Endothelial cell of umbilical vein (primary cell): ENCODE measurements around the gene PIM3. TPM values are rescaled to one million over a fixed set of nuclear protein-coding genes. Genes with fewer than 3 reads are reported as not detected.

ENCODE experiments used
- BruUV-seq: library from RNA; stranded (reverse); fragments of 400-500 nt; replicated peaks from 2 replicates; lab custom pipeline; 2021; lab: Mats Ljungman, UMichigan
- CTCF ChIA-PET: fragments of 300-600, 350-600 bp; sonication (Branson Sonifier 250); formaldehyde crosslinking; loops from one replicate; lab custom pipeline; 2021; ENCODE audit warnings: antibody characterized with exemption, inconsistent platforms; lab: Charles Lee
- POLR2A ChIA-PET: fragments of 300-600, 350-600 bp; sonication (Branson Sonifier 250); formaldehyde crosslinking; loops from one replicate; lab custom pipeline; 2021; ENCODE audit warnings: antibody characterized with exemption, inconsistent platforms; lab: Charles Lee
- DNase-seq: peaks from one replicate; pipeline ENCODE4 v3.0.0-alpha.2; 2011; ENCODE audit warnings: low read depth, low spot score
- FAIRE-seq: peaks from 2 replicates; lab custom pipeline; 2011; peaks lifted over from hg19 to GRCh38; lab: Jason Lieb, UNC
- H2AFZ ChIP-seq: 2 replicates; pipeline ENCODE4 v1.6.0; 2012; ENCODE audit warnings: low read depth, low read length, control low read depth, inconsistent platforms
- H3K27ac ChIP-seq: 2 replicates; pipeline ENCODE4 v1.5.1; 2011; ENCODE audit warnings: low read depth, mild to moderate bottlenecking, control low read depth, low read length, moderate library complexity; ENCODE audit not compliant: insufficient read depth
- H3K27me3 ChIP-seq, 2 experiments: 2 replicates each; pipeline versions ENCODE4 v1.6.0 to v1.6.1; 2011; ENCODE audit warnings: low read length in 2 of 2, mixed read lengths in 1 of 2; ENCODE audit not compliant: control insufficient read depth in 2 of 2, insufficient read depth in 2 of 2
- H3K36me3 ChIP-seq, 2 experiments: 2 replicates in 1 of 2; 3 replicates in 1 of 2; pipeline ENCODE4 v1.5.1; 2011; ENCODE audit warnings: low read length in 2 of 2, mild to moderate bottlenecking in 1 of 2, moderate library complexity in 1 of 2; ENCODE audit not compliant: control insufficient read depth in 2 of 2, insufficient read depth in 2 of 2; ENCODE audit errors: extremely low read depth in 1 of 2
- H3K4me1 ChIP-seq: 3 replicates; pipeline ENCODE4 v1.5.1; 2011; ENCODE audit warnings: mild to moderate bottlenecking, low read length; ENCODE audit not compliant: control insufficient read depth, insufficient read depth; ENCODE audit errors: extremely low read depth
- H3K4me2 ChIP-seq: 2 replicates; pipeline ENCODE4 v1.6.1; 2011; ENCODE audit warnings: low read length, control low read depth, mixed read lengths; ENCODE audit not compliant: insufficient read depth
- H3K4me3 ChIP-seq, 3 experiments: fragments of 200-600 bp in 1 of 3; sonication (generic), shearing (Covaris generic) in 1 of 3; replicated peaks in 1 of 3; 2 replicates each; pipeline ENCODE4 v1.5.1; 2011 to 2016; ENCODE audit warnings: control low read depth in 3 of 3, low read length in 3 of 3, mild to moderate bottlenecking in 2 of 3, inconsistent platforms in 1 of 3, low read depth in 1 of 3, moderate library complexity in 1 of 3; ENCODE audit not compliant: insufficient read depth in 1 of 3
- H3K79me2 ChIP-seq: 2 replicates; pipeline ENCODE4 v1.6.0; 2012; ENCODE audit warnings: low read length, inconsistent platforms; ENCODE audit not compliant: control insufficient read depth, insufficient read depth
- H3K9ac ChIP-seq: replicated peaks from 2 replicates; pipeline ENCODE3; 2011; ENCODE audit warnings: low read length, control low read depth; ENCODE audit not compliant: insufficient read depth; ENCODE audit errors: extremely low read depth
- H3K9me1 ChIP-seq: replicated peaks from 3 replicates; pipeline ENCODE4 v1.6.0; 2011; ENCODE audit warnings: mild to moderate bottlenecking, low read length; ENCODE audit not compliant: control insufficient read depth, insufficient read depth; ENCODE audit errors: extremely low read depth
- H3K9me3 ChIP-seq: replicated peaks from 2 replicates; pipeline ENCODE4 v1.5.1; 2012; ENCODE audit warnings: low read length, inconsistent platforms; ENCODE audit not compliant: control insufficient read depth, insufficient read depth
- H4K20me1 ChIP-seq: replicated peaks from 2 replicates; pipeline ENCODE3; 2011; ENCODE audit warnings: mild to moderate bottlenecking, low read length; ENCODE audit not compliant: control insufficient read depth, insufficient read depth; ENCODE audit errors: extremely low read depth
- CTCF ChIP-seq, 2 donors: IDR thresholded peaks; 1 replicate in 1 of 2; 2 replicates in 1 of 2; pipeline ENCODE4 v1.5.1; 2011; ENCODE audit warnings: low read length in 2 of 2, mild to moderate bottlenecking in 2 of 2, moderate library complexity in 2 of 2, control low read depth in 1 of 2, inconsistent platforms in 1 of 2, low read depth in 1 of 2; ENCODE audit not compliant: insufficient read depth in 1 of 2; ENCODE audit errors: extremely low read depth in 1 of 2
- EZH2 ChIP-seq: IDR thresholded peaks from 2 replicates; pipeline ENCODE4 v1.6.1; 2012; ENCODE audit warnings: borderline replicate concordance, low read depth, mild to moderate bottlenecking, moderate library complexity, low read length, inconsistent platforms; ENCODE audit not compliant: severe bottlenecking
- FOS ChIP-seq: IDR thresholded peaks from 2 replicates; pipeline ENCODE4 v1.6.1; 2011; ENCODE audit warnings: mild to moderate bottlenecking, low read length, moderate library complexity, borderline replicate concordance; ENCODE audit not compliant: insufficient read depth
- GATA2 ChIP-seq: IDR thresholded peaks from 2 replicates; pipeline ENCODE4 v1.7.0; 2011; ENCODE audit warnings: low read depth, mild to moderate bottlenecking, moderate library complexity, mixed read lengths, low read length; ENCODE audit not compliant: insufficient read length, insufficient read depth
- JUN ChIP-seq: IDR thresholded peaks from 2 replicates; pipeline ENCODE4 v1.6.1; 2011; ENCODE audit warnings: borderline replicate concordance, low read depth; ENCODE audit not compliant: insufficient read length, insufficient read depth
- MAX ChIP-seq: IDR thresholded peaks from 2 replicates; pipeline ENCODE4 v1.6.1; 2011; ENCODE audit not compliant: insufficient read depth, insufficient read length
- MYC ChIP-seq: IDR thresholded peaks from one replicate; pipeline ENCODE4 v1.6.1; 2011; ENCODE audit warnings: mild to moderate bottlenecking, low read depth, low read length
- POLR2A ChIP-seq: IDR thresholded peaks from 2 replicates; pipeline ENCODE4 v1.6.1; 2012; ENCODE audit warnings: low read depth, mild to moderate bottlenecking, control low read depth, low read length
- POLR2AphosphoS5 ChIP-seq: IDR thresholded peaks from 2 replicates; pipeline ENCODE4 v1.6.1; 2012; ENCODE audit warnings: low read depth, mild to moderate bottlenecking, control low read depth, low read length, moderate library complexity; ENCODE audit not compliant: insufficient read depth
- dilution Hi-C: fragments of 300-500 bp; cut with MboI; formaldehyde crosslinking; loops from one replicate; pipeline ENCODE4 v1.15.0; 2019; ENCODE audit warnings: low sequenced_read_pairs; ENCODE audit not compliant: extremely low pct_ligation_motif_present
- intact Hi-C: fragments of 100-400 bp; cut with micrococcal nuclease; formaldehyde crosslinking; loops from one replicate; pipeline ENCODE4 v1.10.0; 2022
- polyA plus RNA-seq, 4 experiments: library from polyadenylated mRNA; depleted of rRNA in 3 of 4; stranded (reverse) in 3 of 4; unstranded in 1 of 4; fragments of >200 nt; gene quantifications; 2 replicates each; pipeline versions ENCODE4 v1.2.1 to v1.2.3, GENCODE V29; 2011 to 2012; ENCODE audit warnings: missing spikeins in 1 of 4
- total RNA-seq: library from RNA; stranded (reverse); gene quantifications from 2 replicates; pipeline ENCODE4 v1.2.3, GENCODE V29; 2021

The PIM3 gene
- total and polyA plus RNA-seq, 2 donors (not counting 3 experiments of a cell fraction or from before 2014, with no cell fraction given), result 131 to 185 TPM

DNA sequence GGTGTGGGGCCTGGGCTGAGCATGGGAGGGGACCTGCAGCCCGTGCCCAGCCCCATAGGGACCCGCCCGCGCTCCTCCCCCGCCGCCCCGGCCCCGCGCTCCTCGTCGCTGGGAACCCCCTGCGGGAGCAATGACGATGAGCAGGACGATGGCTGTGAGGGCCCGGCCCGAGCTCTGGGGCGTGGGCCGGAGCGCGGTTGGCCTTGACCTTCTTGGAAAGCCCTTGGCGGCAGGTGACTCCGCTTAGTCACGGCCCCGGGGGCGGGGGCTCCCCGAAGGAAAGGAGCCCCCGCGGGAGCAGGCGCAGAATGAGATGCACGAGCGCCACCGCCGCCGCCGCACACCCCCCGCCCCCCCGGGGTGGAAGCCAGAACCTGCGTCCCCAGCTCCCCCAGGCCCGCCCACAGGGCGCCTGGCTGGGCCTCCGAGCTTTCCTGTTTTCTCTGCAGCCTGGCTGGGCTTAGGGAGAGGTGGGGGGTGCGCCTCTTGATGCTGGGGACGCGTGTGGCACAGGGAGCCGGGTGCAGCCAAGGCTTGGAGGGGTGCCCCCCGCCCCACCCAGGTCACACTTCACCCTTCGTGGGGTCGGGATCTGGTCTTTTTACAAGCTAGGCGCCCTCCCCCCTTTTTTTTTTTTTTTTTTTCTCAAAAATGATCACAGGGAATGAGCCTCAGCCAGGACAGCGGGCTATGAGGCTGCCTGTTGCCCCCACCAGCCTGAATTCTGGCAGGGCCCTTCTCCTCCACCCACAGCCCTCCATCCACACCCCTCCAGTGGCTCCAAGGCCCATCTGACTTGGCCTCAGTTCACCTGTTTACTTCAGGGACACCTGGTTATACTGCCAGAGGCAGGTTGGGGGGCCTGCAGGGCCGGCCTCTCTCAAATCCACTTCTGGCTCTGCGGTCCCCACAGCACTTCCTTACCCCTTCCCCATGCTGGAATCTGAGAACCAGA is 24.3 kb upstream of the PIM3 start:
- ChIA-PET POLR2A (interaction anchor here (0.7 to 1.8 kb wide), 4 partner anchors 10 to 290 kb away, joined by 4 to 14 read pairs (median 8); partner anchors contain the start of gene PIM3), CTCF (interaction anchor here (0.9 to 4.3 kb wide), 6 partner anchors 12 to 95 kb away, joined by 3 to 34 read pairs (median 3); no protein-coding TSS in a partner anchor)
- FAIRE-seq (peak; percentile 94), DNase-seq (peak; percentile 97)
- no peak overlapping the region for H2AFZ ChIP-seq
- TF ChIP-seq FOS, result peak; percentile 65
- no peak for TF ChIP-seq GATA2
- no peak for TF ChIP-seq MYC
- TF ChIP-seq EZH2, result no peak
- TF ChIP-seq POLR2A, result peak; percentile 52
- TF ChIP-seq MAX, result no peak
- peak; percentile 8 for TF ChIP-seq JUN
- TF ChIP-seq CTCF (IDR thresholded peaks at IDR 0.05; ENCODE audit: extremely low read depth in 1 of 2, insufficient read depth in 1 of 2, low read depth in 1 of 2, low read length in 2 of 2), result no peak
- TF ChIP-seq POLR2AphosphoS5, result peak; percentile 56
- H3K9ac ChIP-seq, result peak overlapping the region; percentile 71
- no peaks in the 10 kb centered on the region for H3K9me3 ChIP-seq
- H3K36me3 ChIP-seq, result no peaks in the 10 kb centered on the region
- H3K9me1 ChIP-seq, result no peaks in the 10 kb centered on the region
- peak overlapping the region in 1 of 3 experiments; percentile 13 for H3K4me3 ChIP-seq
- intact Hi-C loops, result loop anchor here (1.0 kb wide), 1 partner anchor 24 kb away; the partner anchor contains the start of gene PIM3
- peak overlapping the region; percentile 30 for H3K4me2 ChIP-seq
- H4K20me1 ChIP-seq, result no peaks in the 10 kb centered on the region
- peaks cover 56% of the 10 kb centered on the region for H3K4me1 ChIP-seq
- no peaks in the 10 kb centered on the region for H3K79me2 ChIP-seq
- no TSS peak for BruUV-seq
- peak overlapping the region; percentile 85 for H3K27ac ChIP-seq
- dilution Hi-C loops, result no loop called here
- no peaks in the 10 kb centered on the region for H3K27me3 ChIP-seq
